Mammary epithelial cell (primary cell): Measurements from ENCODE around the gene SIK1.
"Not testable (repeated sequence)": the region's sequence is repeated elsewhere in the genome, so short reads cannot be mapped to it uniquely, and the experiment has no call there.

Source experiments
- EZH2 ChIP-seq: IDR thresholded peaks from 2 replicates; pipeline ENCODE4 v1.6.1; 2012; ENCODE audit warnings: low read length, inconsistent platforms, borderline replicate concordance
- TF ChIP-seq, protein P1 (sequence below), 2 donors: IDR thresholded peaks in 1 of 2; conservative IDR thresholded peaks in 1 of 2; 2 replicates each; pipeline ENCODE4 v1.5.1; 2011 to 2012; ENCODE audit warnings: inconsistent platforms in 2 of 2, low read length in 2 of 2, mild to moderate bottlenecking in 2 of 2, control low read depth in 1 of 2, low read depth in 1 of 2; ENCODE audit not compliant: insufficient read depth in 1 of 2; ENCODE audit errors: extremely low read depth in 1 of 2

DNA sequence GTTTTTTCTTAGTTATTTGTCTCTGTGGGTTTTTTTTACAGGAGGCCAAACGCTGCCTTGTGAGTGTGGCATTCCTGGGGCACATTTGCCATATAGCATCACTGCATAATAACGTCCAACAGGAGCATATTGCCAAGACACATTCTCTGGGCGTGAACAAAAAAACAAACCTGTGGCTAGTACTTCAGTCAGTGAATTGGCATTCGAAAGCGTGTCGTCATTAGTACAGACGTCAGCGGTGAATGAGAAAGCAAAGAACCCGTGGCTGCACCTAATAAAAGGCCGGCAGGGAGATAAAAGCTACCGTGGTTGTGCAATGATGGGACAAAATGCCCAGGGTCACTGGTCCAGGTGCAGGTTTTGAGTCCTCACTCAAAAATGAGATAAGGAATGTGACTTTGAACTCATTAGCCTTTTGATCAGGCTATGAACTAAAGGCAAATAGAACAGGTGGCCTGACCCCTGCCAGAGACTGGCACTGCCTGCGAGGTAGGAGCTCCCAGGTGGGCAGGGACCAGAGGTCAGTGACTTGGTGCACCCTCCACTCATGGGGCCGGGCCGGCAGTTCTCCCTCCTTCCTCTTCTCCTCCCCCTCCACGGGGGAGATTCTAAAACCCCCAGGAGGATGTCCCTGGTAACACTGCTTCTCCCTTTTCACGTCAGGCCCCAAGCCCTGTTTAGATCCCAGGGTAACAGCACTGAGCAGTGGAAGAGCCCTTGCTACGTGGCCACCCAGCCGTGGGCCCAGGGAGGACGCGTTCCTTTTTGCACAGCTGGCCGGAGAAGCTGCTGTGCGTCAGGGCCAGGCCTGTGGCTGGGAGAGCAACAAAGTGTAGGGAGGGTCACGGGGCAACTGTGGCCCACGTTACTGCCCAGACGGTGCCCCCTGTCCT, 14.2 kb upstream of the SIK1 start:
- TF ChIP-seq, protein P1, sequence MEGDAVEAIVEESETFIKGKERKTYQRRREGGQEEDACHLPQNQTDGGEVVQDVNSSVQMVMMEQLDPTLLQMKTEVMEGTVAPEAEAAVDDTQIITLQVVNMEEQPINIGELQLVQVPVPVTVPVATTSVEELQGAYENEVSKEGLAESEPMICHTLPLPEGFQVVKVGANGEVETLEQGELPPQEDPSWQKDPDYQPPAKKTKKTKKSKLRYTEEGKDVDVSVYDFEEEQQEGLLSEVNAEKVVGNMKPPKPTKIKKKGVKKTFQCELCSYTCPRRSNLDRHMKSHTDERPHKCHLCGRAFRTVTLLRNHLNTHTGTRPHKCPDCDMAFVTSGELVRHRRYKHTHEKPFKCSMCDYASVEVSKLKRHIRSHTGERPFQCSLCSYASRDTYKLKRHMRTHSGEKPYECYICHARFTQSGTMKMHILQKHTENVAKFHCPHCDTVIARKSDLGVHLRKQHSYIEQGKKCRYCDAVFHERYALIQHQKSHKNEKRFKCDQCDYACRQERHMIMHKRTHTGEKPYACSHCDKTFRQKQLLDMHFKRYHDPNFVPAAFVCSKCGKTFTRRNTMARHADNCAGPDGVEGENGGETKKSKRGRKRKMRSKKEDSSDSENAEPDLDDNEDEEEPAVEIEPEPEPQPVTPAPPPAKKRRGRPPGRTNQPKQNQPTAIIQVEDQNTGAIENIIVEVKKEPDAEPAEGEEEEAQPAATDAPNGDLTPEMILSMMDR (conservative IDR thresholded peaks at IDR 0.05 in 1 of 2, IDR thresholded peaks at IDR 0.05 in 1 of 2; ENCODE audit: extremely low read depth in 1 of 2, insufficient read depth in 1 of 2, low read depth in 1 of 2, low read length in 2 of 2): not testable (repeated sequence)
- not testable (repeated sequence) for TF ChIP-seq EZH2
